Mesodermal cell (in vitro differentiated cells): ENCODE results near the gene HARS1.
"Not testable (repeated sequence)": the region's sequence is repeated elsewhere in the genome, so short reads cannot be mapped to it uniquely, and the experiment has no call there.

Experiments used
- H3K27ac ChIP-seq: 2 replicates; pipeline ENCODE4 v1.7.0; 2013; ENCODE audit warnings: mild to moderate bottlenecking, low read depth, low read length, moderate library complexity; ENCODE audit not compliant: severe bottlenecking
- H3K36me3 ChIP-seq: 2 replicates; pipeline ENCODE4 v1.7.1; 2013; ENCODE audit warnings: mild to moderate bottlenecking, low read length, moderate library complexity; ENCODE audit not compliant: control insufficient read depth, insufficient read depth
- H3K4me1 ChIP-seq: one replicate; pipeline ENCODE4 v1.7.1; 2013; ENCODE audit warnings: mild to moderate bottlenecking, low read length; ENCODE audit not compliant: insufficient read depth, control insufficient read depth, poor library complexity, severe bottlenecking
- H3K4me3 ChIP-seq: 2 replicates; pipeline ENCODE4 v1.7.0; 2013; ENCODE audit warnings: low read length, control low read depth, mild to moderate bottlenecking; ENCODE audit not compliant: insufficient read depth, poor library complexity, severe bottlenecking; ENCODE audit errors: extremely low read depth
- H3K9me3 ChIP-seq: 2 replicates; pipeline ENCODE4 v1.7.1; 2013; ENCODE audit warnings: mild to moderate bottlenecking, low read length, moderate library complexity; ENCODE audit not compliant: control insufficient read depth
- WGBS, 2 experiments: methylation state at CpG; one replicate each; pipeline ENCODE4 v1.1.5; 2013; ENCODE audit warnings: missing lambda C conversion rate in 2 of 2; ENCODE audit not compliant: insufficient coverage in 2 of 2; 5-methylcytosine and 5-hydroxymethylcytosine counted together

Gene HARS1

GRCh38 chr5:140674629-140675028 lies 16.5 kb downstream of the HARS1 start:
- no peaks in the 10 kb centered on the region for H3K9me3 ChIP-seq
- H3K4me1 ChIP-seq, result no peaks in the 10 kb centered on the region
- no peak overlapping the region for H3K27ac ChIP-seq
- no peak overlapping the region for H3K4me3 ChIP-seq
- 83 to 100% methylated on average over 3 to 4 of the region's 4 CpGs for WGBS, 2 experiments
- peaks cover 84% of the 10 kb centered on the region for H3K36me3 ChIP-seq

GRCh38 chr5:140674211-140674610 lies 17.0 kb downstream of the HARS1 start:
- 82% methylated on average over 2 of the region's 2 CpGs; no CpG with 5 or more reads in 1 of the 2 experiments for WGBS, 2 experiments
- Histone ChIP-seq H3K9me3 (no peaks in the 10 kb centered on the region), H3K36me3 (peaks cover 84% of the 10 kb centered on the region)

GRCh38 chr5:140673187-140673976 lies 17.8 kb downstream of the HARS1 start, which contains the start of gene DND1:
DND1 (minus strand) TSS chr5:140673576; CDS start chr5:140673542, 34 bp downstream.
- 94% methylated on average over 31 to 40 of the region's 45 CpGs for WGBS, 2 experiments
- Histone ChIP-seq H3K36me3 (peaks cover 86% of the 10 kb centered on the region), H3K27ac (no peak within 1 kb of the TSS), H3K4me1 (no peaks in the 10 kb centered on the region), H3K4me3 (no peak within 1 kb of the TSS), H3K9me3 (no peaks in the 10 kb centered on the region)

More at GRCh38 chr5:140674211-140674610, 17.0 kb downstream of the HARS1 start:
- Histone ChIP-seq H3K27ac (no peak overlapping the region), H3K4me3 (no peak overlapping the region), H3K4me1 (no peaks in the 10 kb centered on the region)

DNA sequence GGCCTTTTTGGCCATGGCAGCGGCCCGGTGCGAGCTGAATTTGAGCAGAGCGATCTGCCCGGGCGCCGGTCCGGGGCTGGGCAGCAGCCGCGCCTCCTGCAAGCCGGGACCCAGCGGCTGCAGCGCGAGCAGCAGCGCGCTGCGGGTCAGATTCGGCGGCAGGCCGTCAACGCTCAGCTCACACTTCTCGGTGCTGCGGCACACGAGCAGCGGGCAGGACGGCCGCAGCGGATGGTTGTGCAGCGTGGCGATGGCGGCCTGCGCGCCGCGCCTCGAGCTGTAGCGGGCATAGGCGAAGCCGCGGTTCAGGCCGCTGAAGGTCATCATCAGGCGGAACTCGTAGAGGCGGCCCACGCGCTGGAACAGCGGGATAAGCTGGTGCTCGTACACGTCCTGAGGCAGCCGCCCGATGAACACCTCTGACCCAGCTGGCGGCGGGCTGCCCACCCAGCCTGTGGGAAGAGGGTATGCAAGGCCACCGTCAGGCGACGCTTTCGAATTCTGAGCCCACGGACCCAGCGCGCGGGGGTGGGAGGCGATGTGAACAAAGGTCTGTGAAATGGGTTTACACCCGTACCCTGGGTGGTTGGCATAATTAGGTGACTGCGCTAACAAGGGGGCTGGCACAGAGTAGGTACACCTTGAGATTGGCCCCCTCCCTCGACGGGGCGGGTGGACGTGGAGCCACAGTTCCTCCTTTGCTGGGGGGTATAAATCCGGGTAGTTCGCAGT lies 18.5 kb downstream of the HARS1 start:
- Histone ChIP-seq H3K9me3 (no peaks in the 10 kb centered on the region), H3K4me3 (no peak overlapping the region), H3K27ac (no peak overlapping the region), H3K36me3 (peaks cover 86% of the 10 kb centered on the region), H3K4me1 (no peaks in the 10 kb centered on the region)
- WGBS, 2 experiments, result 96 to 98% methylated on average over 69 to 70 of the region's 70 CpGs

DNA sequence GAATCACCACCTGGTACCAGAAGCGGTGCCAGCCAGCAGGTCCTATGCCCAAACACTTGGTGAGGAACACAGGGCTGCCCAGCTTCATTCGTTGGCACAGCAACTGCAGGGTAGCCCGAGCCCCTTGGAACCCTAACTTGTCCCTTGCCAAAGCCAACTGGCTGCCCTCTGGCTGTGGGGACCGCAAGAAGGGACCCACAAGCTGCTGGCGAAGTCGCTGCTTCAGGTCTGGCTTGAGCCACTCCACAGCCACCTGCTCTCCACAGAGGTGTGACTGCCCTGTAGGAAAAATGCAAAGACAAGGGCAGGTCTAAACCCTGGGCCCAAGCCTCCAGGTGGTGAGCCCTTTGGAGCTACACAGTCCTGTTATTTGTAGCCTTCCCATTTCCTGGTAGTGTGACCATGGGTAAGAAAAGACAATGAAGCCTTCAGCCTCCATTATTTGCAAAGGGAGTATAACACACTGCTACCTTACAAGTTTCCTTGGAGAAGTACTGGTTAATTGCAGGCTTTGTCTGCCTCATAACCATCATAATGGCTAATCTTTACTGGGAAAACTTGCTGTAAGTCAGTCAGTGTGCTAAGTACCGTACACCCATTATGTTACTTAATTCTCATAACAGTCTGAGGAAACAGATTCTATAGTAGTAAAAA lies 19.6 kb downstream of the HARS1 start:
- 95 to 100% methylated on average over 3 of the region's 7 CpGs for WGBS, 2 experiments
- no peaks in the 10 kb centered on the region for H3K4me1 ChIP-seq
- peaks cover 86% of the 10 kb centered on the region for H3K36me3 ChIP-seq
- no peak overlapping the region for H3K27ac ChIP-seq
- H3K4me3 ChIP-seq, result no peak overlapping the region
- no peaks in the 10 kb centered on the region for H3K9me3 ChIP-seq

- H3K9me3 ChIP-seq, H3K4me3 ChIP-seq, H3K4me1 ChIP-seq, H3K27ac ChIP-seq: not testable (repeated sequence)
- 100% methylated on average over 1 of the region's 4 CpGs; no CpG with 5 or more reads in 1 of the 2 experiments for WGBS, 2 experiments
- H3K36me3 ChIP-seq, result peaks cover 84% of the 10 kb centered on the region
Measured at GRCh38 chr5:140671035-140671434, 20.1 kb downstream of the HARS1 start.

- Histone ChIP-seq H3K4me1 (no peaks in the 10 kb centered on the region), H3K36me3 (peaks cover 73% of the 10 kb centered on the region), H3K27ac (peak within 1 kb of the TSS; percentile 81), H3K9me3 (no peaks in the 10 kb centered on the region), H3K4me3 (peak within 1 kb of the TSS; percentile 97)
- WGBS, 2 experiments, result 1 to 2% methylated on average over 38 to 50 of the region's 54 CpGs
Measured at GRCh38 chr5:140664359-140665119, 26.6 kb downstream of the HARS1 start, which contains the start of gene WDR55. WDR55 (plus strand) TSS chr5:140664904; CDS start chr5:140664913, 9 bp downstream.

DNA sequence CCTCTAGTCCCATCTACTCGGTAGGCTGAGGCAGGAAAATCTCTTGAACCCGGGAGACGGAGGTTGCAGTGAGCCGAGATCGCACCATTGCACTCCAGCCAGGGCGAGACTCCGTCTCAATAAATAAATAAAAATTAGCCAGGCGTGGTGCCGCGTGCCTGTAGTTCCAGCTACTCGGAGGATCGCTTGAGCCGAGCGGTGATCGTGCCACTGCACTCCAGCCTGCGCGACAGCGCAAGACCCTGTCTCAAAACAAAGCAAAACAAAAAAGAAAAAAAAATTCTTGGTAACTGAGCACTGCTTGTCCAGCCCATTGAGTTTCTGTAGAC lies 27.2 kb downstream of the HARS1 start:
- Histone ChIP-seq H3K36me3 (peaks cover 72% of the 10 kb centered on the region), H3K27ac (peak overlapping the region; percentile 81), H3K9me3 (no peaks in the 10 kb centered on the region), H3K4me1 (no peaks in the 10 kb centered on the region), H3K4me3 (peak overlapping the region; percentile 97)
- WGBS, 2 experiments, result 81 to 84% methylated on average over 18 of the region's 18 CpGs

- WGBS, 2 experiments, result 100% methylated on average over 1 to 3 of the region's 6 CpGs
- H3K4me1 ChIP-seq, result not testable (repeated sequence)
- peaks cover 80% of the 10 kb centered on the region for H3K36me3 ChIP-seq
Measured at GRCh38 chr5:140660371-140660770, 30.8 kb downstream of the HARS1 start.

DNA sequence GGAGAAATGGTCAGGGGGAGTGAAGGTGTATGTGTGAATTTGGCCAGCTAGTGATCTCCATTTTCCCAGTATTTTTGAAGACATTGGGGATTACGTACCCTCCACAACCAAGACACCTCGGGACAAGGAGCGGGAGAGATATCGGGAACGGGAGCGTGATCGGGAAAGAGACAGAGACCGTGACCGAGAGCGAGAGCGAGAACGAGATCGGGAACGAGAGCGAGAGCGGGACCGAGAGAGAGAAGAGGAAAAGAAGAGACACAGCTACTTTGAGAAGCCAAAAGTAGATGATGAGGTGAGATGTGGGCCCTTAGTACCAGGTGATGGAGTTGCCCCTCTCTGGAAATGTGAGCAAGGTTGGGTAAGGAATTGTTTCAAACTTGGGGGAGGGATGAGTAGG lies 32.3 kb downstream of the HARS1 start:
- 98 to 100% methylated on average over 9 to 16 of the region's 17 CpGs for WGBS, 2 experiments

More at GRCh38 chr5:140660371-140660770, 30.8 kb downstream of the HARS1 start:
- not testable (repeated sequence) for H3K27ac ChIP-seq, H3K4me3 ChIP-seq, H3K9me3 ChIP-seq

More for the DNA sequence above, 32.3 kb downstream of the HARS1 start:
- no peaks in the 10 kb centered on the region for H3K9me3 ChIP-seq
- no peaks in the 10 kb centered on the region for H3K4me1 ChIP-seq
- no peak overlapping the region for H3K4me3 ChIP-seq
- H3K36me3 ChIP-seq, result peaks cover 95% of the 10 kb centered on the region
- no peak overlapping the region for H3K27ac ChIP-seq
